WTC11 (cell line): ENCODE data around the gene BAMBI. TPM values are rescaled to one million over a fixed set of nuclear protein-coding genes. Genes with fewer than 3 reads are reported as not detected.

Experiments used
- ARID4B ChIP-seq: sonication (generic); formaldehyde crosslinking; IDR thresholded peaks from 2 replicates; pipeline ENCODE4 v1.8.0; 2023; ENCODE audit warnings: missing genetic modification reagents, mild to moderate bottlenecking, borderline replicate concordance
- HMGA2 ChIP-seq: fragments of 250-450 bp; sonication (Bioruptor Pico); IDR thresholded peaks from 2 replicates; pipeline ENCODE4 v1.4.0; 2021; ENCODE audit warnings: mild to moderate bottlenecking, moderate library complexity
- JAZF1 ChIP-seq: fragments of 250-450 bp; sonication (Bioruptor Pico); IDR thresholded peaks from 2 replicates; pipeline ENCODE4 v1.9.0; 2021; ENCODE audit warnings: moderate library complexity, mild to moderate bottlenecking, inconsistent platforms
- KAT7 ChIP-seq: sonication (generic); formaldehyde crosslinking; IDR thresholded peaks from 2 replicates; pipeline ENCODE4 v1.8.1; 2023; ENCODE audit warnings: missing genetic modification reagents, mild to moderate bottlenecking, borderline replicate concordance
- MAX ChIP-seq: sonication (generic); formaldehyde crosslinking; IDR thresholded peaks from 2 replicates; pipeline ENCODE4 v1.8.0; 2022; ENCODE audit warnings: mild to moderate bottlenecking, missing genetic modification reagents
- MYBL2 ChIP-seq: sonication (generic); formaldehyde crosslinking; IDR thresholded peaks from 2 replicates; pipeline ENCODE4 v1.8.1; 2023; ENCODE audit warnings: mild to moderate bottlenecking, moderate library complexity, missing genetic modification reagents
- NR1H2 ChIP-seq: sonication (generic); formaldehyde crosslinking; IDR thresholded peaks from 2 replicates; pipeline ENCODE4 v1.9.0; 2021; ENCODE audit warnings: mild to moderate bottlenecking, moderate library complexity, missing genetic modification reagents
- PREB ChIP-seq: sonication (generic); formaldehyde crosslinking; IDR thresholded peaks from 2 replicates; pipeline ENCODE4 v1.8.1; 2022; ENCODE audit warnings: mild to moderate bottlenecking, missing genetic modification reagents, moderate library complexity, borderline replicate concordance
- TEAD4 ChIP-seq: sonication (generic); formaldehyde crosslinking; IDR thresholded peaks from 2 replicates; pipeline ENCODE4 v1.8.0; 2022; ENCODE audit warnings: mild to moderate bottlenecking, missing genetic modification reagents
- USF2 ChIP-seq: sonication (generic); formaldehyde crosslinking; IDR thresholded peaks from 2 replicates; pipeline ENCODE4 v1.8.1; 2023; ENCODE audit warnings: mild to moderate bottlenecking, missing genetic modification reagents, moderate library complexity
- ZNF263 ChIP-seq: sonication (generic); formaldehyde crosslinking; IDR thresholded peaks from 2 replicates; pipeline ENCODE4 v1.8.1; 2022; ENCODE audit warnings: low read depth, mild to moderate bottlenecking, moderate library complexity, missing genetic modification reagents
- ZNF317 ChIP-seq: sonication (generic); formaldehyde crosslinking; IDR thresholded peaks from 2 replicates; pipeline ENCODE4 v1.8.1; 2023; ENCODE audit warnings: low read depth, mild to moderate bottlenecking, moderate library complexity, missing genetic modification reagents, borderline replicate concordance
- ZNF425 ChIP-seq: fragments of 250-450 bp; sonication (Bioruptor Pico); conservative IDR thresholded peaks from 2 replicates; pipeline ENCODE4 v1.9.0; 2021; ENCODE audit warnings: mild to moderate bottlenecking
- total RNA-seq: library from RNA; stranded (reverse); gene quantifications from 3 replicates; pipeline ENCODE4 v1.2.3, GENCODE V29; 2021
- TF ChIP-seq, protein P1 (sequence below): sonication (generic); formaldehyde crosslinking; IDR thresholded peaks from 2 replicates; pipeline ENCODE4 v1.8.0; 2022; ENCODE audit warnings: mild to moderate bottlenecking, missing genetic modification reagents
- TF ChIP-seq, protein P2 (sequence below): sonication (generic); formaldehyde crosslinking; IDR thresholded peaks from 2 replicates; pipeline ENCODE4 v1.8.1; 2022; ENCODE audit warnings: low read depth, mild to moderate bottlenecking, moderate library complexity, missing genetic modification reagents, borderline replicate concordance
- TF ChIP-seq, protein P3 (sequence below): fragments of 250-450 bp; sonication (Bioruptor Pico); IDR thresholded peaks from 2 replicates; pipeline ENCODE4 v1.9.0; 2021; ENCODE audit warnings: mild to moderate bottlenecking, borderline replicate concordance
- TF ChIP-seq, protein P4 (sequence below): sonication (generic); formaldehyde crosslinking; IDR thresholded peaks from 2 replicates; pipeline ENCODE4 v1.8.1; 2023; ENCODE audit warnings: mild to moderate bottlenecking, missing genetic modification reagents, borderline replicate concordance

BAMBI gene
- total RNA-seq, 1 experiment from 2014 or later = 29.0 TPM

DNA sequence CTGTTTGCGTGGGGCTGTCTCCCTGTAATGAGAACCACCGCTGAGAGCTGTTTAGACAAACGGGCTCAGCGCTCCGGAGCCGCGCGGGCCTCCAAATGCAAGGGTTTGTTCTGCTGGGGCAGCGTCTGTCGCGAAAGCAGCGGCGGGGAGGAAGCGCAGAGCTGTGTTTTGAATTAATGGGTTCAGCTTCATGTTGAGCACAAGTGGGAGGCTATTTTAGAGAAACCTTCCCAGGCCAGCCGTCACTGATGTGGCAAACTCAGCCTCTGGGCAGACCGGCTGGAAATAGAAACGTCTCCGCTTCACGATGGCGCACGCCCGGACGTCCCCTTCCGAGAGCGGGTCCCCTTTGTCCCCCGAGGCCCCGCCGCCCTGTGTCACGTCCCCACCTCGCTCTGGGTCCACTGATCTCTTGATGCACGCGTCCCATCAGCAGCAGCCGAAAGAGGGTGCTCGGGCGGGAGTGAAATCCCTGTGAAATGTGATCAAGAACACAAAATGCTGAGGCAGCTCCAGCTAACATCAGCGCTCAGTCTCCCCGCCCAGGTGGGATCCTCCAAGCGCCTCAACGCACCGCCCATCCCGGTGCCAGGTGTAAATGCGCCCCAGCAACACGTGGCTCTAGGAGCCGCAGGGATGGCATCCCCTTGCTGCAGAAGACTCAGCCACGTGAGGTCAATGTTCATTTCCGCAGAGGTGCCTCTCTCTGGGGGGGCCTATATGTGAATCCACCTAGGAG lies 44.9 kb downstream of the BAMBI start (continued):
- TF ChIP-seq ARID4B (CRISPR knock-in tag) (peak; percentile 51; the same call in 1 of the 2 replicates), PREB (CRISPR knock-in tag) (no peak), JAZF1 (CRISPR knock-in tag) (no peak), KAT7 (CRISPR knock-in tag) (no peak), HMGA2 (CRISPR knock-in tag) (no peak), NR1H2 (CRISPR knock-in tag) (no peak), TEAD4 (no peak), ZNF263 (CRISPR knock-in tag) (no peak), ZNF317 (CRISPR knock-in tag) (no peak), MAX (CRISPR knock-in tag) (peak; percentile 96), MYBL2 (CRISPR knock-in tag) (no peak), ZNF425 (CRISPR knock-in tag) (no peak), USF2 (CRISPR knock-in tag) (peak; percentile 80)
- TF ChIP-seq, protein P1, sequence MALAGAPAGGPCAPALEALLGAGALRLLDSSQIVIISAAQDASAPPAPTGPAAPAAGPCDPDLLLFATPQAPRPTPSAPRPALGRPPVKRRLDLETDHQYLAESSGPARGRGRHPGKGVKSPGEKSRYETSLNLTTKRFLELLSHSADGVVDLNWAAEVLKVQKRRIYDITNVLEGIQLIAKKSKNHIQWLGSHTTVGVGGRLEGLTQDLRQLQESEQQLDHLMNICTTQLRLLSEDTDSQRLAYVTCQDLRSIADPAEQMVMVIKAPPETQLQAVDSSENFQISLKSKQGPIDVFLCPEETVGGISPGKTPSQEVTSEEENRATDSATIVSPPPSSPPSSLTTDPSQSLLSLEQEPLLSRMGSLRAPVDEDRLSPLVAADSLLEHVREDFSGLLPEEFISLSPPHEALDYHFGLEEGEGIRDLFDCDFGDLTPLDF (CRISPR knock-in tag) = peak; percentile 57; the same call in 1 of the 2 replicates
- TF ChIP-seq, protein P2, sequence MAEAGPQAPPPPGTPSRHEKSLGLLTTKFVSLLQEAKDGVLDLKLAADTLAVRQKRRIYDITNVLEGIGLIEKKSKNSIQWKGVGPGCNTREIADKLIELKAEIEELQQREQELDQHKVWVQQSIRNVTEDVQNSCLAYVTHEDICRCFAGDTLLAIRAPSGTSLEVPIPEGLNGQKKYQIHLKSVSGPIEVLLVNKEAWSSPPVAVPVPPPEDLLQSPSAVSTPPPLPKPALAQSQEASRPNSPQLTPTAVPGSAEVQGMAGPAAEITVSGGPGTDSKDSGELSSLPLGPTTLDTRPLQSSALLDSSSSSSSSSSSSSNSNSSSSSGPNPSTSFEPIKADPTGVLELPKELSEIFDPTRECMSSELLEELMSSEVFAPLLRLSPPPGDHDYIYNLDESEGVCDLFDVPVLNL (CRISPR knock-in tag) = no peak
- TF ChIP-seq, protein P3, sequence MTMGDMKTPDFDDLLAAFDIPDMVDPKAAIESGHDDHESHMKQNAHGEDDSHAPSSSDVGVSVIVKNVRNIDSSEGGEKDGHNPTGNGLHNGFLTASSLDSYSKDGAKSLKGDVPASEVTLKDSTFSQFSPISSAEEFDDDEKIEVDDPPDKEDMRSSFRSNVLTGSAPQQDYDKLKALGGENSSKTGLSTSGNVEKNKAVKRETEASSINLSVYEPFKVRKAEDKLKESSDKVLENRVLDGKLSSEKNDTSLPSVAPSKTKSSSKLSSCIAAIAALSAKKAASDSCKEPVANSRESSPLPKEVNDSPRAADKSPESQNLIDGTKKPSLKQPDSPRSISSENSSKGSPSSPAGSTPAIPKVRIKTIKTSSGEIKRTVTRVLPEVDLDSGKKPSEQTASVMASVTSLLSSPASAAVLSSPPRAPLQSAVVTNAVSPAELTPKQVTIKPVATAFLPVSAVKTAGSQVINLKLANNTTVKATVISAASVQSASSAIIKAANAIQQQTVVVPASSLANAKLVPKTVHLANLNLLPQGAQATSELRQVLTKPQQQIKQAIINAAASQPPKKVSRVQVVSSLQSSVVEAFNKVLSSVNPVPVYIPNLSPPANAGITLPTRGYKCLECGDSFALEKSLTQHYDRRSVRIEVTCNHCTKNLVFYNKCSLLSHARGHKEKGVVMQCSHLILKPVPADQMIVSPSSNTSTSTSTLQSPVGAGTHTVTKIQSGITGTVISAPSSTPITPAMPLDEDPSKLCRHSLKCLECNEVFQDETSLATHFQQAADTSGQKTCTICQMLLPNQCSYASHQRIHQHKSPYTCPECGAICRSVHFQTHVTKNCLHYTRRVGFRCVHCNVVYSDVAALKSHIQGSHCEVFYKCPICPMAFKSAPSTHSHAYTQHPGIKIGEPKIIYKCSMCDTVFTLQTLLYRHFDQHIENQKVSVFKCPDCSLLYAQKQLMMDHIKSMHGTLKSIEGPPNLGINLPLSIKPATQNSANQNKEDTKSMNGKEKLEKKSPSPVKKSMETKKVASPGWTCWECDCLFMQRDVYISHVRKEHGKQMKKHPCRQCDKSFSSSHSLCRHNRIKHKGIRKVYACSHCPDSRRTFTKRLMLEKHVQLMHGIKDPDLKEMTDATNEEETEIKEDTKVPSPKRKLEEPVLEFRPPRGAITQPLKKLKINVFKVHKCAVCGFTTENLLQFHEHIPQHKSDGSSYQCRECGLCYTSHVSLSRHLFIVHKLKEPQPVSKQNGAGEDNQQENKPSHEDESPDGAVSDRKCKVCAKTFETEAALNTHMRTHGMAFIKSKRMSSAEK (CRISPR knock-in tag) = no peak
- TF ChIP-seq, protein P4, sequence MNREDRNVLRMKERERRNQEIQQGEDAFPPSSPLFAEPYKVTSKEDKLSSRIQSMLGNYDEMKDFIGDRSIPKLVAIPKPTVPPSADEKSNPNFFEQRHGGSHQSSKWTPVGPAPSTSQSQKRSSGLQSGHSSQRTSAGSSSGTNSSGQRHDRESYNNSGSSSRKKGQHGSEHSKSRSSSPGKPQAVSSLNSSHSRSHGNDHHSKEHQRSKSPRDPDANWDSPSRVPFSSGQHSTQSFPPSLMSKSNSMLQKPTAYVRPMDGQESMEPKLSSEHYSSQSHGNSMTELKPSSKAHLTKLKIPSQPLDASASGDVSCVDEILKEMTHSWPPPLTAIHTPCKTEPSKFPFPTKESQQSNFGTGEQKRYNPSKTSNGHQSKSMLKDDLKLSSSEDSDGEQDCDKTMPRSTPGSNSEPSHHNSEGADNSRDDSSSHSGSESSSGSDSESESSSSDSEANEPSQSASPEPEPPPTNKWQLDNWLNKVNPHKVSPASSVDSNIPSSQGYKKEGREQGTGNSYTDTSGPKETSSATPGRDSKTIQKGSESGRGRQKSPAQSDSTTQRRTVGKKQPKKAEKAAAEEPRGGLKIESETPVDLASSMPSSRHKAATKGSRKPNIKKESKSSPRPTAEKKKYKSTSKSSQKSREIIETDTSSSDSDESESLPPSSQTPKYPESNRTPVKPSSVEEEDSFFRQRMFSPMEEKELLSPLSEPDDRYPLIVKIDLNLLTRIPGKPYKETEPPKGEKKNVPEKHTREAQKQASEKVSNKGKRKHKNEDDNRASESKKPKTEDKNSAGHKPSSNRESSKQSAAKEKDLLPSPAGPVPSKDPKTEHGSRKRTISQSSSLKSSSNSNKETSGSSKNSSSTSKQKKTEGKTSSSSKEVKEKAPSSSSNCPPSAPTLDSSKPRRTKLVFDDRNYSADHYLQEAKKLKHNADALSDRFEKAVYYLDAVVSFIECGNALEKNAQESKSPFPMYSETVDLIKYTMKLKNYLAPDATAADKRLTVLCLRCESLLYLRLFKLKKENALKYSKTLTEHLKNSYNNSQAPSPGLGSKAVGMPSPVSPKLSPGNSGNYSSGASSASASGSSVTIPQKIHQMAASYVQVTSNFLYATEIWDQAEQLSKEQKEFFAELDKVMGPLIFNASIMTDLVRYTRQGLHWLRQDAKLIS (CRISPR knock-in tag) = 0 out of 2 replicates have a peak, but pooled peaks have one; percentile 65
